ENCODE results near the gene PDIA2.

PDIA2 gene

DNA sequence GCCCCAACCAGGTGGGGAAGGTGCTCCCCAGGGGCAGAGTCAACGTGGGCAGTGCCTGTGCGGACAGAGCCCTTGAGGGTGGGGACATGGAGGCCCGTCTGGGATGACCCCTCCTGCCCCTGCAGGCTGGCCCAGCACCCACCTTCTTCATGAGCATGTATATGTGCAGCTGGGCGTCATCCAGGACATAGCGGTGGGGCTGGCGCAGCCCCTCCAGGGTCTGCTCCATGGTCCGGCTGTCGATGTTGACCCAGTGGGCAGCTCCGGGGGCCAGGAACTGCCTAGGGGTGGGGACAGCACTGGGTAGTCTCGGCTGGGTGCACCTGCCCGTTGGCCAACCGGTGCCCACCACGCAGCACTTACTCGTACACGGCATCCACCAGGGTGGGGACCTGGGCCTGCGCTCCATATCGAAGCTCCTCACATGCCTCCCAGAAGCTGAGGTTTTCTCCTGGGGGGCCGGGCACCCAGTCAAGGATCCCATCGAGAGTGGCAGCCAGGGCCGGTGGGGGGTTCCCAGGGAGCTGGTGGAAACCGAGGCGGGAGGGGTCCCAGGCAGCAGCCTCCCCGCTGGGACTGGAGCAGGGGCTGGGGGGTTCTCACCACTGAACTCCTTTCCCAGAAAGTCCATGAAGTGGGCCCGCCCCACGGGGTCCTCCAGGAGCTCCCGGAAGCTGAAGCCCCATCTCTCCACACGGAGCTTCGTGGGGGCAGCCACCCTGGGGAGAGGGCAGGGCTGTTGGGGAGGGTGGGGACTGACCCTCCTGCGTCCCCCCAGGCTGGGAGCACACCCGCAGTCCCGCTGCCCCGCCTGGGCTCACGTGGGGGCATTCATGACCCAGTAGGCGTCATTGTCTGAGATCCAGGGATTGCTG, 12.3 kb upstream of the PDIA2 start:
- Histone ChIP-seq H3K36me3 (ENCODE audit: control insufficient read depth, insufficient read depth, low read length) (no peaks in the 10 kb centered on the region), H3K4me3 (ENCODE audit: insufficient read depth, low read depth, low read length, poor library complexity, severe bottlenecking) (no peak overlapping the region), H3K4me1 (ENCODE audit: control insufficient read depth, insufficient read depth, low read length, poor library complexity, severe bottlenecking) (peaks cover 3% of the 10 kb centered on the region), H3K27me3 (replicated peaks; ENCODE audit: control insufficient read depth, insufficient read depth, low read length, poor library complexity, severe bottlenecking) (peaks cover 15% of the 10 kb centered on the region), H3K9me3 (ENCODE audit: control insufficient read depth, low read length) (no peaks in the 10 kb centered on the region), H3K27ac (ENCODE audit: insufficient read depth, low read length, poor library complexity, severe bottlenecking) (no peak overlapping the region)
- no peak for DNase-seq

DNA sequence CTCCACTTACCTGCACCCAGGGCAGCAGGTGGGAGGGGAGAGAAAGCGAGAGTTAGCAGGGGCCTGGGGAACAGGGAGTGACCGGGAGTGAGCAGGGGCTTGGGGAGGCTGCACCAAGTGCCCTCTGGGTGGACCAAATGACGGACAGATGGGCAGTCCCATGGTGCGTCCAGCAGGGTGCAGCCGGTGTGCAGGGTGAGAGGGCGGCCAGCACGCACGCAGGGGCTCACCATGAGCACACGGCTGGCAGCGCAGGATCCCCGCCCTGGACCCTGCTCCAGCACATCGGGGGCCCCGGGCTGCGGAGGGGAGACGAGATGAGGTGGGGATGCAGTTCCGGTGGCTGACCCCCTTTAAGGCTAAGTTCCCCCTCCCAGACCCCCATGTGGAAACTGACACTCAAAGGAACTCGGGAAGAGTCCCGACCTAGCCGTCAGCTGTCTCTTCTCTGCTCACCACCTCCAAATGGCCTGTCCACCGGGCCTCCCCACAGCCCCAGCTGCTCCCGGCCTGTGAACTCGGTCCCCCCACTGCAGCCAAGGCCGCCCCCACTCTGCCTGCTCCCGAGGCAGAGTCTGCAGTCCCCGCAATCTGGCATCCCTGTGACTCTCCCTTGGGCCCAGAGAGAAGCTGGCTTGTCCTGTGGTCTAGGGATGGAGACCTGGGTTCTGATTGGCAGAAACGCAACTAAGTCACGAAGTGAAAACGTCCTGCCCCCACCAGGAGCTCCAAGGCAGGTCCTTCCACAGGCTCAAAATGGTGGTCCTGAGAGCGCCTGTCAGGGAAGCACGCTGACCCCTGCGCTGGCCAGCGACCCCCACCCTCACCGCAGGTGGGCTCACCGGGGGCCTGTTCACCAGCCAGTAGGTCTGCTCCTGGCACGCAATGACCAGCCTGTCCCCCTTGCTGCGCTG, 10.1 kb upstream of the PDIA2 start:
- no peak overlapping the region for H3K27ac ChIP-seq (ENCODE audit: insufficient read depth, low read length, poor library complexity, severe bottlenecking)
- no peaks in the 10 kb centered on the region for H3K9me3 ChIP-seq (ENCODE audit: control insufficient read depth, low read length)
- peaks cover 15% of the 10 kb centered on the region for H3K27me3 ChIP-seq (replicated peaks; ENCODE audit: control insufficient read depth, insufficient read depth, low read length, poor library complexity, severe bottlenecking)
- H3K36me3 ChIP-seq (ENCODE audit: control insufficient read depth, insufficient read depth, low read length): no peaks in the 10 kb centered on the region
- peaks cover 6% of the 10 kb centered on the region for H3K4me1 ChIP-seq (ENCODE audit: control insufficient read depth, insufficient read depth, low read length, poor library complexity, severe bottlenecking)
- no peak for DNase-seq
- H3K4me3 ChIP-seq (ENCODE audit: insufficient read depth, low read depth, low read length, poor library complexity, severe bottlenecking): no peak overlapping the region

DNA sequence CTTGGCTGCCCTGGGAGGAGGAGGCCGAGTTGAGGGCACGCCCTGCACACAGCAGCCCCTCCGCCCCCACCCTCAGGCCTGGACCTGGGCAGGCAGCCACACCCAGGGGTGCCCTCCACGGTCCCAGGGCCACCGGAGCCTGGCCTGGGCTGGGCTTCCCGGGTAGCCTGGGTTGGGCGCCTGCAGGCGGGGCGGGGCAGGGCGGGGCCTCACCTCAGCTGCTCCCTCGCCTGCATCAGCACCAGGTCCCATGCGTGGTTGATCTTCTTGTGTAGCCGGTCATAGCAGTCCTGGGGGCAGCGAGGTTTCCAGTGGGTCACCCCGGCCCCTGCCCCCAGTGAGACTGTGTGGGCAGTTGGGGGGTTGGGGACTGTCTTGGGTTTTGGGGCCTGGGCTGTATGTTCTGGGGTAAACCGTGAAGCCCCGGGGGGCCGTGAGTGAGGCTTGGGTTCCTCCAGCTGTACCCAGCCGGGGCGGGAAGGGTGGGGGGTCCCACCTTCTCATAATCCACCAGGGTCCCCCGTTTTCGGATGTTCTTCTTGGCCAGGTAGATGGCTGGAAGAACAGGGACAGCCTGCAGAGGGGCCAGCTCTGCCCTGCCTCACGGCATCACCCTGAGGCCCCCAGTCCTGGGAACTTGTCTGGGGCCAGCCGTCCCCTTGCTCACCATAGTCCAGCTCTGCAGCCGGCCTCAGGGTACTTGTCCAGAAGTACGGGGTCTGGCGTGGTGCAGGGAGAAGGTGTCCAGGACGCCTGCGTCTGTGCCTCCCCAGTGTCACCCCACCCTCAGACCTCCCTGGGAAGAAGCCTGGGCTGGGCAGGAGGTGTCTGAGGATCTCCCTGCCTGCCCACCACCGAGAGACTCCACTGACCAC, 9.2 kb upstream of the PDIA2 start:
- no peak for DNase-seq
- Histone ChIP-seq H3K4me1 (ENCODE audit: control insufficient read depth, insufficient read depth, low read length, poor library complexity, severe bottlenecking) (peaks cover 7% of the 10 kb centered on the region), H3K27me3 (replicated peaks; ENCODE audit: control insufficient read depth, insufficient read depth, low read length, poor library complexity, severe bottlenecking) (peaks cover 15% of the 10 kb centered on the region), H3K36me3 (ENCODE audit: control insufficient read depth, insufficient read depth, low read length) (no peaks in the 10 kb centered on the region), H3K4me3 (ENCODE audit: insufficient read depth, low read depth, low read length, poor library complexity, severe bottlenecking) (no peak overlapping the region), H3K9me3 (ENCODE audit: control insufficient read depth, low read length) (no peaks in the 10 kb centered on the region), H3K27ac (ENCODE audit: insufficient read depth, low read length, poor library complexity, severe bottlenecking) (no peak overlapping the region)

DNA sequence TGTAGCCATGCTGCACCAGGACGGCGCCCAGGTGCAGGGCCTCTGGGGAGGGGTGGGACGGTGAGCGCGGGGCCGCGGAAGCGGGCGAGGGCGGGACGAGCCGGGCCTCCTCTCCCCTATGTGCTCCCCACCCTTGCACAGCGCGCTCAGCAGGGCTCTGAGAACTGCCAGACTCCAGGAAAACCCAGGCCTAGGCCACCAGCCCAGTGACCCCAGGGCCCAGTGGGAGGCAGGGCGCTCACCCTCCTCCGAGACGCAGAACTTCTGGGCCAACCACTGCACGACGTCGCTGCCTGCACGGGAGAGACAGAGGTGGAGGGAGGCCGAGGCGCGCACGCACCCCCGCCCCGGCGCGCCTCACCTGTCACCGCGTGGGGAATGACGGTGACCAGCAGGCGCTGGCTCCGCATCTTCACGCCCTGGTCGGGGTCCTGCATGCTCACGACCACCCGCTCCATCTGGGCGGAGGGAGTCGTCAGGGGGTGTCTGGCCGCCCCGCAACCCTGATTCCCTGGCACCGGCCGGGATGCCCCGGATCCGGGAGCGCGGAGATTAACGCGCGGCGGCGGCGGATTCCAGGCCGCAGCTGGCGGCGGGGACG, 7.8 kb upstream of the PDIA2 start:
- Histone ChIP-seq H3K27ac (ENCODE audit: insufficient read depth, low read length, poor library complexity, severe bottlenecking) (no peak overlapping the region), H3K27me3 (replicated peaks; ENCODE audit: control insufficient read depth, insufficient read depth, low read length, poor library complexity, severe bottlenecking) (peaks cover 19% of the 10 kb centered on the region), H3K4me1 (ENCODE audit: control insufficient read depth, insufficient read depth, low read length, poor library complexity, severe bottlenecking) (peaks cover 18% of the 10 kb centered on the region), H3K36me3 (ENCODE audit: control insufficient read depth, insufficient read depth, low read length) (no peaks in the 10 kb centered on the region), H3K9me3 (ENCODE audit: control insufficient read depth, low read length) (no peaks in the 10 kb centered on the region), H3K4me3 (ENCODE audit: insufficient read depth, low read depth, low read length, poor library complexity, severe bottlenecking) (peak overlapping the region; percentile 25)
- DNase-seq: no peak

DNA sequence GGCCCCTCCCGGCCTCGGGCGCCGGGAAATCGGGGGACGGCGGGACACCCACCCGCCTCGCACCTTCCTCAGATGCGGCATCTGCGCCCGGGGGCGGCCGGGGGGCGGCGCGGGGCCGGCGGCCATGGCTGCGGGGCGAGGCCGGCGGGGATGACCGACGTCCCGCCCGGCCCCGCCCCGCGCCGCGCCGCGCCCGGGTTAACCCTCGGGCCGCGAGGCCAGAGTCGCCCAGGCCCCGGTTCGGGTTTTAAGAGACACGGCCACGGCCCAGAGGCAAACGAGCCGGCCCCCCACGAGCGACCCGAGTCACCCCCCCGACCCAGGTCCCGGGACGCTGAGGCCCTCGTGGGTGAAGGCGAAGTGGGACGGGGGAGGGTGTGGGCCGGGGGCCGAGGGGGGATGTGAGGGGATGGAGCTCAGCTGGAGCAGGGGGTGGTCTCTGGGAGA, 7.2 kb upstream of the PDIA2 start, which contains the start of gene RGS11:
Gene RGS11, minus strand, starts transcription at position 159 of the 447 bp plus-strand sequence. Its CDS starts 33 bp downstream, at position 126.
- DNase-seq: no peak
- Histone ChIP-seq H3K4me3 (ENCODE audit: insufficient read depth, low read depth, low read length, poor library complexity, severe bottlenecking) (peak within 1 kb of the TSS; percentile 25), H3K4me1 (ENCODE audit: control insufficient read depth, insufficient read depth, low read length, poor library complexity, severe bottlenecking) (peaks cover 21% of the 10 kb centered on the region), H3K36me3 (ENCODE audit: control insufficient read depth, insufficient read depth, low read length) (no peaks in the 10 kb centered on the region), H3K9me3 (ENCODE audit: control insufficient read depth, low read length) (no peaks in the 10 kb centered on the region), H3K27ac (ENCODE audit: insufficient read depth, low read length, poor library complexity, severe bottlenecking) (no peak within 1 kb of the TSS), H3K27me3 (replicated peaks; ENCODE audit: control insufficient read depth, insufficient read depth, low read length, poor library complexity, severe bottlenecking) (peaks cover 20% of the 10 kb centered on the region)

DNA sequence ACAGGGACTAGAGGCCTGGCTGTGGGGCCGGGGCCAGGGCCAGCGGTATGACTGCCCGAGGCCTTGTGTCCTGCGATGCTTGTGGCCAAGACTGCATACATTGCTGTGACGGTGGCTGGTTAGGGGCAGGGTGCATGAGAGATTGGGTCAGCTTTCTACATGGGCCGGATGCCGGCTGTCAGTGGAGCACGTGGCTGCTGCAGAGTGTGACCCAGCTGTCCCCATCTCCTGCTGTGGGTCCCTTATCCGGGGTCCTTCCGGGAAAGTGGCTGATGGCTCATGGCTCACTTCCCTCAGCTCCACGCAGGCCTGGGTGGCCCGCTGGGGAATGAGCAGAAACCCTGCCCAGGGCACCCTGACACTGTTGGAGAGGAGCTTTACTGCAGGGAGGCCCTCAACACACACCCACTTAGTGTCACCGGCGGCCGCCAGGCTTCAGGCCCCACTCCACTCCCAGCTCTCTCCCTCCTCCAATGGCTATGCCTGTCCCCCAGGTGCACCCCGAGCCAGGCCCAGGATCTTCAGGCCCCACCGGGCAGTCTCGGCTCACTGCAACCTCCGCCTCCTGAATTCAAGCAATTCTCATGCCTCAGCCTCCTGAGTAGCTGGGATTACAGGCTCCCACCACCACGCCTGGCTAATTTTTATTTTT, 6.4 kb upstream of the PDIA2 start:
- Histone ChIP-seq H3K36me3 (ENCODE audit: control insufficient read depth, insufficient read depth, low read length) (no peaks in the 10 kb centered on the region), H3K27me3 (replicated peaks; ENCODE audit: control insufficient read depth, insufficient read depth, low read length, poor library complexity, severe bottlenecking) (peaks cover 28% of the 10 kb centered on the region), H3K27ac (ENCODE audit: insufficient read depth, low read length, poor library complexity, severe bottlenecking) (no peak overlapping the region), H3K9me3 (ENCODE audit: control insufficient read depth, low read length) (no peaks in the 10 kb centered on the region), H3K4me1 (ENCODE audit: control insufficient read depth, insufficient read depth, low read length, poor library complexity, severe bottlenecking) (peaks cover 28% of the 10 kb centered on the region), H3K4me3 (ENCODE audit: insufficient read depth, low read depth, low read length, poor library complexity, severe bottlenecking) (no peak overlapping the region)
- no peak for DNase-seq

DNA sequence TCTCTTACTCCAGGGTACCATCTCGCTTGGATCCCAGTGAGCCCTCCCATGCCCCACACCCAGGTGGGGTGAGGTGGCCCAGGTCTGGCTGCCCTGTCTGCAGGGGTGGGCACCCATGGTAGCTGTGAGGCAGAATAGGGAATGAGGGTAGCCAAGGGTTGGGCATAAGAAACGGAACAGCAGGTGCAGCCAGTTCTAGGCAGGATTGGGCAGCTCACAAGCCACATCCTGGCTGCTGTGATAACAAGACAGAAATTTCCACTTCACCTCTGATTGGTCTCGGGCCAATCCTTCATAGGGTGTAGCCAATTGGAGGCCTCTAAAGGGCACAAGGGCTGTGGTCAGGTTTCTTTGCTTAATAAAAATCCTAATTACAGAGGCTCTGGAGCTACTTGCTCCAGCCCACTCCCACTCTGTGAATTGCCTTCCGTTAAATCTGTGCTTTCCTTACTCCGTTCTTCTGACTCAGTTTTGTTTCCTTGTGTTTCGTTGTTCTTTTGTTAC, 4.0 kb upstream of the PDIA2 start:
- Histone ChIP-seq H3K36me3 (ENCODE audit: control insufficient read depth, insufficient read depth, low read length) (no peaks in the 10 kb centered on the region), H3K27me3 (replicated peaks; ENCODE audit: control insufficient read depth, insufficient read depth, low read length, poor library complexity, severe bottlenecking) (peaks cover 31% of the 10 kb centered on the region), H3K4me3 (ENCODE audit: insufficient read depth, low read depth, low read length, poor library complexity, severe bottlenecking) (no peak overlapping the region), H3K4me1 (ENCODE audit: control insufficient read depth, insufficient read depth, low read length, poor library complexity, severe bottlenecking) (peaks cover 28% of the 10 kb centered on the region), H3K9me3 (ENCODE audit: control insufficient read depth, low read length) (no peaks in the 10 kb centered on the region), H3K27ac (ENCODE audit: insufficient read depth, low read length, poor library complexity, severe bottlenecking) (no peak overlapping the region)
- DNase-seq: peak in 2 of 3 donors; percentile 6 to 32

DNA sequence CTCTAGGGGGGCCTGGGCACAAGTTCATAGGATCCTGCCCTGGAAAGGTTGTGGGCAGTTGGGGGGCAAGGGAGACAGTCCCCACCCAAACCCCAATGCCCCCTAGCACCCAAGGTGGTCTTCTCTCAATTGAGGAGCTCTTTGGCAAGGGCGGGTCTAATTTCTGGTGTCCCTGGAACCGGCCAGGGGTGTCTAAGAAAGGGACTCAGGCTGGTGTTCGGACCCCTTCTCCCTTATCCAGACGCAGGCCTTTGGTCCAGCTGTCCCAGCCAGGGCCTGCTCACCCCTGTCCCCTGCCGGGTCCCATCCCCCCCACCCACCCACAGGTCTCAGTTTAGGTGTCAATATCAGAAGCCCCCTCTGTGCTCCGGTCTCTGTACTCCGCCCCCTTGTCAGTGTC, 3.4 kb upstream of the PDIA2 start:
- no peak overlapping the region for H3K27ac ChIP-seq (ENCODE audit: insufficient read depth, low read length, poor library complexity, severe bottlenecking)
- no peaks in the 10 kb centered on the region for H3K36me3 ChIP-seq (ENCODE audit: control insufficient read depth, insufficient read depth, low read length)
- peaks cover 25% of the 10 kb centered on the region for H3K27me3 ChIP-seq (replicated peaks; ENCODE audit: control insufficient read depth, insufficient read depth, low read length, poor library complexity, severe bottlenecking)
- H3K4me1 ChIP-seq (ENCODE audit: control insufficient read depth, insufficient read depth, low read length, poor library complexity, severe bottlenecking): peaks cover 28% of the 10 kb centered on the region
- DNase-seq: no peak
- H3K4me3 ChIP-seq (ENCODE audit: insufficient read depth, low read depth, low read length, poor library complexity, severe bottlenecking): no peak overlapping the region
- H3K9me3 ChIP-seq (ENCODE audit: control insufficient read depth, low read length): no peaks in the 10 kb centered on the region

Measured in effector memory CD4-positive, alpha-beta T cell (primary cell).